Gastrocnemius medialis (tissue), 4 donors: ENCODE results near the gene NOP14.

Experiments
- CTCF ChIP-seq, 5 experiments: fragments of 450-650 bp in 3 of 5; fragments of 200-600 bp in 2 of 5; sonication (generic) in 2 of 5; IDR thresholded peaks in 4 of 5; conservative IDR thresholded peaks in 1 of 5; 1 replicate in 4 of 5; 2 replicates in 1 of 5; pipeline ENCODE4 v1.5.1; 2016 to 2019; ENCODE audit warnings: antibody characterized with exemption in 5 of 5, mild to moderate bottlenecking in 3 of 5, moderate library complexity in 3 of 5
- POLR2A ChIP-seq, 2 donors: fragments of 450-650 bp; IDR thresholded peaks; one replicate each; pipeline ENCODE4 v1.6.1; 2017; ENCODE audit warnings: antibody characterized with exemption in 2 of 2, mild to moderate bottlenecking in 2 of 2, moderate library complexity in 2 of 2

DNA sequence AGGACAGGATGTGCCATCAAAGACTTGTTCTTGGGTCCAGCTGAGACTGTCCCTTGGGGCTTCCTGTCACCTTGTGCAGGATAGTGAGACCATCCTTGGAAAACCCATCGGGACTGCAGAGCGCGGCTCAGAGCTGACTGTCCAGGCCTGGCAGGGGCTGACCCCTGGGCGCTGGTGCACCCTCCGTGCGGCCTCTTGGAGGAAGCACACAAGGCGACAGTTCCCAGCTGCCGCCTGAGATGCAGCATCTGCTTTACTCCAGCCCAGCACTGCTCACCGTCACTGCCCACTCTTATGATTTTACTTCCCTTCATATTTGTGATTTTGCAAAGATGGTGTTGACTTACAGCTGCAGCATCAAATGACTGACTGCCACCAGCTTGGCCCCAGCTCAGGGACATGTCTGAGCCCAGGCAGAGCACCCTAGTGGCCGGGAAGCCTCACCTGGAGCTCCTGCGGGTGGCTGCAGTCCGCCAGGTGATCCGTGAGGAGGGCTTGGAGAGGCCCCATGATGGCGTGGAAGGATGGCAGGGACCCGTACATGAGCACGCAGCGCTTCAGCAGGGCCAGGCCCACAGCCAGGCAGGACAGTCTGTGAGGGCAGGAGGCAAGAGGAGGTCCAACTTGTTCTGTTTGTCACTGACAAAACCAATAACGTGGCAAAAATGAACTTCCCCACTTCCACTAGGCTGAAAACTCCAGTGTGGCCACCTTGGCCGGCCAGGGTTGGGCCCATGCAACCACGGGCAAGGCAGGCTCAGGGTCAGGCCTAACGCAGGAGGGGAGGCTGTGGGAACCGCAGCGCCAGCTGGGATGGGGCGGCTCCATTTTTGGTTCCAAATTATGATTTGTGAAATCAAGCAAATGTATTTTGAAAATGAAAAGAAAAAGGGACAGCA, 21.8 kb downstream of the NOP14 start:
- no peak for TF ChIP-seq CTCF (IDR thresholded peaks at IDR 0.05 in 4 of 5, conservative IDR thresholded peaks at IDR 0.05 in 1 of 5)
- no peak for TF ChIP-seq POLR2A (IDR thresholded peaks at IDR 0.05)
